ENCODE measurements around the gene EFCAB5. TPM values are rescaled to one million over a fixed set of nuclear protein-coding genes. Genes with fewer than 3 reads are reported as not detected.

The EFCAB5 gene
- total and polyA plus RNA-seq, 8 donors = 0.52 to 2.3 (median 1.9) TPM

GRCh38 chr17:30155389-30155788 is 214.0 kb downstream of the EFCAB5 start:
- TF ChIP-seq CTCF (IDR thresholded peaks at IDR 0.05) = no peak
- peaks cover 0 to 24% of the 10 kb centered on the region in 2 donors for H3K36me3 ChIP-seq
- H3K27ac ChIP-seq = no peak overlapping the region
- DNase-seq (no peak), ATAC-seq (no peak)
- H3K4me1 ChIP-seq = no peaks in the 10 kb centered on the region
- no peak overlapping the region for H3K4me3 ChIP-seq
- H3K27me3 ChIP-seq = no peaks in the 10 kb centered on the region
- intact Hi-C loops (cut with DNase I) = no loop called here
- no peaks in the 10 kb centered on the region for H3K9me3 ChIP-seq

Small RNAs within 50 kb of the gene (microRNA-seq; reads per million reads assigned to microRNA genes)
- gene MIR423 = 0.14 to 0.17 reads per million in 2 donors

Other genes with a start within 250 kb of the EFCAB5 start
- 10 to 100 TPM; 42.5 to 85.5 TPM for gene SSH2, start 11.4 kb upstream of the EFCAB5 start, total RNA-seq
- 10 to 100 TPM; 23.5 to 26.1 (median 23.9) TPM for gene SSH2, start 11.4 kb upstream of the EFCAB5 start, polyA plus RNA-seq (ENCODE audit: insufficient read length in 6 of 6)
- 10 to 100 TPM; 17.7 to 35.5 TPM for gene NSRP1, start 175.2 kb downstream of the EFCAB5 start, total RNA-seq
- 10 to 100 TPM; 36.1 to 42.8 (median 39.7) TPM for gene NSRP1, start 175.2 kb downstream of the EFCAB5 start, polyA plus RNA-seq (ENCODE audit: insufficient read length in 6 of 6)